ENCODE measurements around the gene BOD1. TPM values are rescaled to one million over a fixed set of nuclear protein-coding genes. Genes with fewer than 3 reads are reported as not detected.

The BOD1 gene
- total and polyA plus RNA-seq, 5 donors from 2014 or later: 8.0 to 23.0 (median 15.7) TPM

DNA sequence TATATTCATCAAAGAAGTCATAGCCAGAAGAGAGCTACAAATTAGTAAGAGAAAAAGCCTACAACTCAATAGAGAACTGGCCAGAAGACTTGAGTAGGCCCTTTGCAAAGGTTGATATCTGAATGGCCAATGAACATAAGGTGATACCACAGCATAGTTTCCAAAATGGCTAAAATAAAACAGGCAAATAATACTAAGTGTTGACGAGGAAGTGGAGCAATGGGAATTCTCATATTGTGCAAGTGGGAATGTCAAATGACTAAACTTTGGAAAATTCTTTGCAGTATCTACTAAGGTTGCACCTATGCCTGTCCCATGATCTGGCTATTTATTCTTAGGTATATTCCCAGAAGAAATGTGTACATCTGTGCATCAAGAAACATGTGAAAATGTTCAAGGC lies 48.3 kb downstream of the BOD1 start:
- Mint-ChIP-seq H3K4me1 (peaks cover 0 to 5% (median 0%) of the 10 kb centered on the region in 4 donors), H3K36me3 (no peaks in the 10 kb centered on the region), H3K27ac (no peak overlapping the region), H3K4me3 (no peak overlapping the region), H3K9me3 (peaks cover 0 to 10% (median 3%) of the 10 kb centered on the region in 7 donors), H3K27me3 (peaks cover 6% of the 10 kb centered on the region)
- Histone ChIP-seq H3K27ac (ENCODE audit: insufficient read depth, low read length, poor library complexity, severe bottlenecking) (no peak overlapping the region), H3K27me3 (ENCODE audit: control insufficient read depth, insufficient read depth, low read length) (no peaks in the 10 kb centered on the region), H3K9me3 (ENCODE audit: control insufficient read depth in 2 of 2, low read length in 2 of 2) (peaks cover 2 to 5% of the 10 kb centered on the region in 2 experiments), H3K36me3 (ENCODE audit: control insufficient read depth, insufficient read depth, low read length) (no peaks in the 10 kb centered on the region), H3K4me1 (ENCODE audit: control insufficient read depth, insufficient read depth, low read length, poor library complexity, severe bottlenecking) (peaks cover 7% of the 10 kb centered on the region), H3K4me3 (ENCODE audit: low read depth, low read length) (no peak overlapping the region)
- ATAC-seq (ENCODE audit: low read depth in 2 of 2) (no peak), DNase-seq (no peak)

DNA sequence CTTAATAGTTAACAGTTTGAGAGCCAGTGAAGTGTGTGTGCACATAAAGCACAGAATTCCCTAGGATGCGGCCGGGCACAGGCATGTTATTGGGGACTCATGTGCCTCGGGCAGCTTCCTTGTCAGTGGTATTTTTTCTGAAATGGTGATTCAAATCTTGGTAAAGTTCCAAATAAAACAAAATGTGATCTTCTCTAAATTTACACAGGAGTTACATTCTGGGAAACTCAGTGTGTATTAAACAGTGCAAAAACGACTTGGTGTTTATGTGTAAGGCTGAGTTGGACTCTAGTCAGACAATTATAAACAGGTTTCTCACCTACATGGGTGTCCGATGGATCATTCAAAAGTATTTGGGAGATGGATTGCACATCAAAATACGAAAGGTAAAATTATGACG lies 48.9 kb downstream of the BOD1 start:
- H3K9me3 Mint-ChIP-seq: peaks cover 0 to 13% (median 3%) of the 10 kb centered on the region in 7 donors
- Histone ChIP-seq H3K9me3 (ENCODE audit: control insufficient read depth in 2 of 2, low read length in 2 of 2) (peaks cover 2 to 5% of the 10 kb centered on the region in 2 experiments), H3K27me3 (ENCODE audit: control insufficient read depth, insufficient read depth, low read length) (no peaks in the 10 kb centered on the region), H3K36me3 (ENCODE audit: control insufficient read depth, insufficient read depth, low read length) (no peaks in the 10 kb centered on the region), H3K4me1 (ENCODE audit: control insufficient read depth, insufficient read depth, low read length, poor library complexity, severe bottlenecking) (peaks cover under 1% of the 10 kb centered on the region), H3K4me3 (ENCODE audit: low read depth, low read length) (no peak overlapping the region), H3K27ac (ENCODE audit: insufficient read depth, low read length, poor library complexity, severe bottlenecking) (no peak overlapping the region)
- DNase-seq (no peak), ATAC-seq (ENCODE audit: low read depth in 2 of 2) (no peak)
- H3K36me3 Mint-ChIP-seq: no peaks in the 10 kb centered on the region
- no peak overlapping the region for H3K27ac Mint-ChIP-seq
- H3K27me3 Mint-ChIP-seq: no peaks in the 10 kb centered on the region
- no peak overlapping the region for H3K4me3 Mint-ChIP-seq
- H3K4me1 Mint-ChIP-seq: no peaks in the 10 kb centered on the region

- Mint-ChIP-seq H3K27ac (no peak overlapping the region), H3K4me1 (no peaks in the 10 kb centered on the region), H3K27me3 (peaks cover 5% of the 10 kb centered on the region), H3K9me3 (peaks cover 1 to 26% (median 11%) of the 10 kb centered on the region in 7 donors), H3K36me3 (no peaks in the 10 kb centered on the region), H3K4me3 (no peak overlapping the region)
- Histone ChIP-seq H3K27me3 (ENCODE audit: control insufficient read depth, insufficient read depth, low read length) (peaks cover under 1% of the 10 kb centered on the region), H3K27ac (ENCODE audit: insufficient read depth, low read length, poor library complexity, severe bottlenecking) (no peak overlapping the region), H3K9me3 (ENCODE audit: control insufficient read depth in 2 of 2, low read length in 2 of 2) (peaks cover 7 to 8% of the 10 kb centered on the region in 2 experiments), H3K4me1 (ENCODE audit: control insufficient read depth, insufficient read depth, low read length, poor library complexity, severe bottlenecking) (no peaks in the 10 kb centered on the region), H3K36me3 (ENCODE audit: control insufficient read depth, insufficient read depth, low read length) (no peaks in the 10 kb centered on the region), H3K4me3 (ENCODE audit: low read depth, low read length) (no peak overlapping the region)
- DNase-seq (no peak), ATAC-seq (ENCODE audit: low read depth in 2 of 2) (no peak)
Measured at GRCh38 chr5:173565491-173566072, 50.9 kb downstream of the BOD1 start.

DNA sequence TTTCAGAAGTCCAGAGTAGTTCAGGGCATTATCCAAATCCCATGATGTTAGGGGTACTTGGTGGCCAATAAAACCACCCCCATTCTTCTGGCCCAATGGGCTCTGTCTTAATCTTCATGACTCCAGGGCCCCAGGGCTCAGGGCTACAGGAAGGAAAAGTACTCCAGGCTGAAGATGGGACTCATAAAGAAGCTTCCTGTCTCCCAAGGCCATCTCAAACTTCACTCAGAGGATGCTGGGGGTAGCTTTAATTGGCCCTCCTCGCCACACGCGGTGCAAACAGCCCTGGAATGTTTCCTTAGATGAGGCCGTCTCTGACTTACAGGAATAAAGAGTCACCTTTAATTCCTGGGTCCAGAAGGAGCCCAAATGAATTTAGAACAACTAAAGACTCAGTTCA lies 52.3 kb downstream of the BOD1 start:
- Histone ChIP-seq H3K9me3 (ENCODE audit: control insufficient read depth in 2 of 2, low read length in 2 of 2) (peaks cover 8 to 10% of the 10 kb centered on the region in 2 experiments), H3K27me3 (ENCODE audit: control insufficient read depth, insufficient read depth, low read length) (peaks cover 2% of the 10 kb centered on the region), H3K27ac (ENCODE audit: insufficient read depth, low read length, poor library complexity, severe bottlenecking) (no peak overlapping the region), H3K36me3 (ENCODE audit: control insufficient read depth, insufficient read depth, low read length) (no peaks in the 10 kb centered on the region), H3K4me1 (ENCODE audit: control insufficient read depth, insufficient read depth, low read length, poor library complexity, severe bottlenecking) (no peaks in the 10 kb centered on the region), H3K4me3 (ENCODE audit: low read depth, low read length) (no peak overlapping the region)
- Mint-ChIP-seq H3K27ac (no peak overlapping the region), H3K4me3 (no peak overlapping the region), H3K27me3 (peaks cover 5% of the 10 kb centered on the region), H3K9me3 (peaks cover 3 to 38% (median 11%) of the 10 kb centered on the region in 7 donors), H3K36me3 (no peaks in the 10 kb centered on the region), H3K4me1 (no peaks in the 10 kb centered on the region)
- no peak for ATAC-seq (ENCODE audit: low read depth in 2 of 2)
- DNase-seq: no peak

DNA sequence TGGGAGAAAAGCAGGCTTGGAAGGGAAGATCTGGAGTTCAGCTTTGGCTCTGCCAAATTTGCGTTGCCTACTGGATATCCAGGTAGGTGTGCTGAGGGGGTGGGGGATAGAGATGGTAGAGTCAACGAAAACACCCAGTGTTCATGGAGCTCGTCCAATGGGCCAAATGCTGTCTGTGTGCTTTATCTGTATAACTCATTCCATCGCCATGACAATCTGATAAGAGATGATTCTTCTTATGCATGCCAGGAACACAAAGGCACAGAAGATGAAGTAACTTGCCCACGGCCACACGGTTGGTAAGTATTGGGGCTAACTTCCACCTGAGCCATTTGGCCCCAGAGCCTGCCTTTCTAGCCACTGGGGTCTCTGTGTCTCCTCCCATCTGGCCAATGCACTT lies 53.2 kb downstream of the BOD1 start:
- H3K27ac ChIP-seq (ENCODE audit: insufficient read depth, low read length, poor library complexity, severe bottlenecking): no peak overlapping the region
- Mint-ChIP-seq H3K9me3 (peaks cover 3 to 35% (median 11%) of the 10 kb centered on the region in 7 donors), H3K36me3 (no peaks in the 10 kb centered on the region), H3K4me1 (no peaks in the 10 kb centered on the region), H3K4me3 (no peak overlapping the region), H3K27ac (no peak overlapping the region), H3K27me3 (peaks cover 5% of the 10 kb centered on the region)
- no peak for ATAC-seq (ENCODE audit: low read depth in 2 of 2)
- no peaks in the 10 kb centered on the region for H3K36me3 ChIP-seq (ENCODE audit: control insufficient read depth, insufficient read depth, low read length)
- H3K4me1 ChIP-seq (ENCODE audit: control insufficient read depth, insufficient read depth, low read length, poor library complexity, severe bottlenecking): no peaks in the 10 kb centered on the region
- H3K9me3 ChIP-seq (ENCODE audit: control insufficient read depth in 2 of 2, low read length in 2 of 2): peaks cover 4 to 8% of the 10 kb centered on the region in 2 experiments
- H3K27me3 ChIP-seq (ENCODE audit: control insufficient read depth, insufficient read depth, low read length): peaks cover 2% of the 10 kb centered on the region
- no peak overlapping the region for H3K4me3 ChIP-seq (ENCODE audit: low read depth, low read length)
- no peak for DNase-seq

GRCh38 chr5:173562451-173562850 lies 54.0 kb downstream of the BOD1 start:
- H3K4me3 ChIP-seq (ENCODE audit: low read depth, low read length): no peak overlapping the region
- Mint-ChIP-seq H3K4me3 (no peak overlapping the region), H3K27me3 (peaks cover 5% of the 10 kb centered on the region), H3K27ac (no peak overlapping the region), H3K36me3 (no peaks in the 10 kb centered on the region), H3K9me3 (peaks cover 2 to 28% (median 11%) of the 10 kb centered on the region in 7 donors), H3K4me1 (no peaks in the 10 kb centered on the region)
- peaks cover 4 to 8% of the 10 kb centered on the region in 2 experiments for H3K9me3 ChIP-seq (ENCODE audit: control insufficient read depth in 2 of 2, low read length in 2 of 2)
- H3K27me3 ChIP-seq (ENCODE audit: control insufficient read depth, insufficient read depth, low read length): peaks cover 2% of the 10 kb centered on the region
- ATAC-seq (ENCODE audit: low read depth in 2 of 2) (no peak), DNase-seq (no peak)
- no peaks in the 10 kb centered on the region for H3K4me1 ChIP-seq (ENCODE audit: control insufficient read depth, insufficient read depth, low read length, poor library complexity, severe bottlenecking)
- no peak overlapping the region for H3K27ac ChIP-seq (ENCODE audit: insufficient read depth, low read length, poor library complexity, severe bottlenecking)
- no peaks in the 10 kb centered on the region for H3K36me3 ChIP-seq (ENCODE audit: control insufficient read depth, insufficient read depth, low read length)
